Right forelimb (tissue), 1 donor: ENCODE results near the gene PTDSS2.
"Not testable (repeated sequence)": the region's sequence is repeated elsewhere in the genome, so short reads cannot be mapped to it uniquely, and the experiment has no call there.

Source experiments
- DNase-seq: peaks from one replicate; pipeline ENCODE4 v3.0.0-alpha.2; 2018

The PTDSS2 gene

DNA sequence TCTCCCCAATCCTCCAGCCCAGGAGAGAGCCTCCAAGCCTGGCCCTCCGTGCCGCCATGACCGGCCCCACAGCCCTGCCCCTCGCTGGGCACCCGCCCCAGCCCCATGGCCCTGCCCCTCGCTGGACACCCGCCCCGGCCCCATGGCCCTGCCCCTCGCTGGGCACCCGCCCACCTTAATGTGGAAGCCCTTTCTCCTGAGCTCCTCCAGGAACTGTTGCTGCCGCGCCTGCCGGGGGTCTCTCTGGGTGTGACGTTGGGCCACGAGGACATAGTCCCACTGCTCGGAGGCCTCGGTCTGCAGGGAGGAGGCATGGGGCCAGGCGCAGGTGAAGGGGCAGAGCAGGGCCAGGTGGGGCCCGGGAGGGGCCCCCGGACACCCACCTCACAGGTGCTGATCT lies 16.4 kb upstream of the PTDSS2 start:
- no peak for DNase-seq

- no peak for DNase-seq
Observed at GRCh38 chr11:434496-434895, 15.6 kb upstream of the PTDSS2 start.

GRCh38 chr11:434999-435740 lies 14.9 kb upstream of the PTDSS2 start:
- not testable (repeated sequence) for DNase-seq

- DNase-seq: no peak
Observed at GRCh38 chr11:437228-437870, 12.7 kb upstream of the PTDSS2 start.

- no peak for DNase-seq
Observed at GRCh38 chr11:438101-438844, 11.8 kb upstream of the PTDSS2 start.

DNA sequence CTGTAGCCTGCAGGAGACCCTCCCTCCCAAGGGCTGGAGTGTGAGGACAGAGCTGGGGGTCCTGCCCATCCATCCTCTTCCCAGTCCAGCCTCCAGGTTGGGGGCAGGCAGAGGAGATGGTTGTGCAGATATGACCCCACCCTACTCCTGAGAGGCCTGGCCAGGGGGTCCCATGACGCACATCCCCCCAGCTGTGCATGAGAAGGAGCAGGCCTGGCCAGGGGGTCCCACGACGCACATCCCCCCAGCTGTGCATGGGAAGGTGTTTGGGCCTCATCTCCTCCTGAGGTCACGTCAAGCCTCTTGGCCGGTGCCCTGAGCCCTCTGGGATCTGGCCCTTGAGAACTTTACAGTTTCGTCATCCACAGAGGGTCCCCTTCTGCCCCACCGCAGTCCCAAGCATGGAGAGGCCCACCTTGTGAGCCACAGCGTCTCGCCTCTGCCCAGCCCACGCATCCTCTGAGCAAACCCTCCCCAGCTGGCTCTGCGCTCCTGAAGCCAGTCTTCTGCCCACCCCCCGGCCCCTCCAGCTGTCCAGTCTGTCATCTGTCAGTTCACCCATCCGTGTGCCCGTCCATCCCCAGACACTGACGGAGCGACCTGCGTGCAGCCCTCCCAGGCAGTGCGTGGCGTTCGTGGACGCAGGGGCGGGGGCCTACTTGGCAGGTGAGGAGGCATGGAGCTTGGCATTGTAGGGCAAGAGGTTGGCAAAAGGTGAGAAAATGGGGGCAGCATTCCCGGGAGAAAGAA lies 10.6 kb upstream of the PTDSS2 start:
- no peak for DNase-seq

DNA sequence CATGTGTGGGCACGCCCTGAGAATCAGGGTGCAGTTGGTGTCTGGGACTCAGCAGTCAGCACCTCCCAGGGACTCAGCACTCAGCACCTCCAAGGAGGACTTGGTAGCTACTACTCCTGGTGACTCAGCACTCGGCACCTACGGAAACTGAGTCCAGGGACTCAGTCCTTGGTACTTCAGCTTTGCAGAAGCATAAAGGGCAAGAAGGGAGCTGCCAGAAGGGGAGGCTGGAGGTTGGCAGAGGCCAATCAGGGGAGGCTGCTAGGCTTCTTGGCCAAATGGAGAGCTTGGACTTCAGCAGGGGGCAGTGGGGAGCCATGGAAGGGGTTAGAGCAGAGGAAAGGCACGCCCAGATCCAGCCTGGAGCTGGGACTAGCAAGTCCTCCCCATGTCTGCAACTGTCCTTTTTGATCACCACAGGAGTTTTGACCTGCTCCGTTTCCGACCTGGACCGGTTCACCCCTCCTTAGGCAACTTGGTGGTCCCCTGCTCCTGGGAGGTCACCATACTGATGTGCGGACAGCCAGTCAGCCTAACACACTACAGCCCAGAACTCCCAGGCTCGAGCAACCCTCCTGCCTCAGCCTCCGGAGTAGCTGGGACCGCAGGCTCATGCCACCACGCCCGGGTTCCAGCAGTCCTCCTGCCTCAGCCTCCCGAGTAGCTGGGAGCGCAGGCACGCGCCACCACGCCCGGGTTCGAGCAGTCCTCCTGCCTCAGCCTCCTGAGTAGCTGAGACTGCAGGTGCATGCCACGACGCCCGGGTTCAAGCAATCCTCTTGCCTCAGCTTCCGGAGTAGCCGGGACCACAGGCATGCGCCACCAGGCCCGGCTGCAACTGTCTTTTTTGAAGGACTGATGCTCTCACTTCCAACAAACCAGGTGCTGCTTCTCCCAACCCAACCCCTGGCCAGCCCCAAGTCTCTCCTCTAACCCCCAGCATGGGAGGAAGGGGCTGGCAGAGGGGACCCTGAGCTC lies 9.7 kb upstream of the PTDSS2 start:
- DNase-seq: no peak

- DNase-seq: no peak
Observed at GRCh38 chr11:441043-441417, 9.0 kb upstream of the PTDSS2 start.

- DNase-seq: no peak
Observed at GRCh38 chr11:441418-442274, 8.4 kb upstream of the PTDSS2 start, which contains the start of gene ANO9. Gene ANO9 (minus strand): TSS chr11:442011. CDS start chr11:441926, 85 bp downstream.

DNA sequence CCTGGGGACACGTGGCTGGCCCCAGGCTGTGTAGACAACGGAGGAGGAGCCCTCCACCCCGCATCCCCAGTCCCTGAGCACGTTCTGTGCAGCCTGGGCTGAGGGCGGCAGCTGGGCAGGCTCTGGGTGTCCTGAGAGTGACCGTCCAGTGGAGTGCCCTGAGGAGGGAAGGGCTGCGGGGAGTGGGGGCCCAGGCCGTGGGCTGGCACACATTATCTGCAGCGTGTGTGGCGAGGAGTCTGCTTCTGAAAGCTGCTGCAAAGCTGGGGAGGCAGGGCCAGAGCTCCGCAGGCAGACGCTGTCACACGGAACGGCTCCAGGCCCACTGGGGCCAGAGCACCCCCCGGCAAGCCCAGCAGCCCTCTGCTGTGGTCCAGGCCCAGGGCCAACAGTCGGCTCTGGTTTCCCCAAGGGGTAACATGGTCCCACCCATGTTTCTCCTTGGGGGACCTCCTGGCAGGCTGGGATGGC lies 7.4 kb upstream of the PTDSS2 start:
- no peak for DNase-seq

DNA sequence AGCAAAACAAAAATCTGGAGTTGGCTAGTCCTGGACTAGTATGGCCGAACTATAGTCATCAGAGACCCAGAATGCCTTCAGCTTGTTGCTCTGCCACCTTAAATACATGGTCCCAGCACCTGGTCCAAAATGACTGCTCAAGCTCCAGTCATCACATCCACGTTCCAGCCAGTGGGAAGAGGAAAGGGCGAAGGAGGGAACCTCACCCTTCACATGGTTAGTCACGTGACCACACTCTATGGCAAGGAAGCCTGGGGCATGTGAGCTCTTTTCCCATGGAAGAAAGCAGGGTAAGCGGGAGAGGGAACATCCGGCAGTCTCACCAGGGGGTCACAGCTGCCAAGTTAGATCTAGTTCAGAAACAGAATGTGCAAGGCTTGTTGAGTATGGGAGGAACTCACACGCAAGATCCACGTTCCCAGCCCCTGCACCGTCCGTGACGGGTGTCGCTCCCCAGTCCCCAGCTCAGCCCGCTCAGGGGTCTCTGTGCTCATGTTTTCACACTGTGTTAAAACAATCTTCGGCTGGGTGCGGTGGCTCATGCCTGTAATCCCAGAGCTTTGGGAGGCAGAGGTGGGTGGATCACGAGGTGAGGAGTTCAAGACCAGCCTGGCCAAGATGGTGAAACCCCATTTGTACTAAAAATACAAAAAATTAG lies 6.4 kb upstream of the PTDSS2 start:
- DNase-seq: no peak

DNA sequence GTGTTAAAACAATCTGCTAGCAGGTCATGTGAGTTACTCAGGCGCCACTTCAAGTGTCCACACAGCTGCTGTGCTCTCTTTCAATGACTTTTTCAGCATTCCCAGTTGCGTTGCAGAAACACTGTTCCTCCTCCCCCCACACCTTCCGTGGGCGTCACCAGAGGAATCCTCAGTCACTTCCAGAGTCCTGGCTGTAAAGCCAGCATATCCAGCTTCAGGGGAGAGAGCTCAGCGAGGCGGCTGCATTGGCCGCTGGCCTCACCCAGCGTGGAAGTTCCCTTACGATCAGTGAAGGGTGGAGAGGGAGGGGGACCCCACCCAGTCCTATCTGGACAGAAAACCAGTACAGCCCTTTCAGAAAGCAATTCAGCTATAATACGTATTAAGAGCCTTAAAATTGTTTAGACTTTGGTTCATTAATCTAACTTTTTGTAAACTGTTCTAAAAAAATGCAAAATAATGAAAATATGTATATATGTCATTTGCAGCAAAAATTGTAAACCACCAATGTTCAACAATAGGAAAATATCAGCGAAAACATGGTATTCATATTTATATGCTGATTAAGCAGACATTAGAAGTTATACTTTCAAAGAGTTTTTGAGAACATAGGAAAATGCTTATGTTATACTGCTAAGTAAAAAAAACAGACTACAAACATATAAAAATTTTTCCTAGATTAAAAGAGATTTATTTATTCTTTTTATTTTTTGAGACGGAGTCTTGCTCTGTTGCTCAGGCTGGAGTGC lies 5.5 kb upstream of the PTDSS2 start:
- no peak for DNase-seq

DNA sequence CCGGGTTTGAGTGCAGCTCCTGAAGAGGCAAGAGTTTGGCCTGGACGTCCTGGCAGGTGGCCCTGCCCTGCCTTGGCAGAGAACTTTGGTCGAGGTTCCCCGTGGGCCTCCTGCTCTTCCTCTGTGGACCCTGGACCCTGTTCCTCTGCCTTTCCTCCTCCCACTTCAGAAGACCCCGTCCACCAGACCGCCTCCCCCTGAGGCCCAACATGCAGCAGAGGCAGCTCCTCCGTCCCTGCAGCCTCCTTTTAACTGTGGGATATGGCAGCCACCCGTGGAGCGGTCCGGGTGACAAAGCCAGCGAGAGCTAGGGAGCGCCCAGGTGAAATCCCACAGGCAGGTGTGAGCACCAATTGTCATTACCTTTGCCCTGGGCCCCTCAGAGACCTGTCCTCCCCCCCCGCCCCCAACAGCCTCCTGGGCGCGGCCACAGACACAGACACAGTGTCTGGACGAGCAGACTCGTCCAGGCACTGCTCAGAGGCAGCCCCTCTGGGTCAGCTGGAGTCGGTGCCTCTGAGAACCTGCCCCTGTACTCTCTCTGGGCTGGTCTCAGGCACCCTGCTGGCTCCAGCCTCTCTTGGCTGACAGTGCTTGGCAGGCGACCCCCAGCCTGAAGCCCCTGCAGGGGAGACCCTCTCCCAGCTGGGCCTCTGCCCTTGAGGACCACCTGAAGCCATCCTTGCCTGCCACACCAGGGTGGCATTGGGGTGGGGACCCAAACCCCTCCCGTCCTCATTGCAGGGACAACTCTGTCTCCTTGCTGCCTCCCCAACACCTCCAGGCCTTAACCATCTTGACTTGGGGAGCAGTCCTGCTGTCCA lies 4.1 kb upstream of the PTDSS2 start:
- no peak for DNase-seq

DNA sequence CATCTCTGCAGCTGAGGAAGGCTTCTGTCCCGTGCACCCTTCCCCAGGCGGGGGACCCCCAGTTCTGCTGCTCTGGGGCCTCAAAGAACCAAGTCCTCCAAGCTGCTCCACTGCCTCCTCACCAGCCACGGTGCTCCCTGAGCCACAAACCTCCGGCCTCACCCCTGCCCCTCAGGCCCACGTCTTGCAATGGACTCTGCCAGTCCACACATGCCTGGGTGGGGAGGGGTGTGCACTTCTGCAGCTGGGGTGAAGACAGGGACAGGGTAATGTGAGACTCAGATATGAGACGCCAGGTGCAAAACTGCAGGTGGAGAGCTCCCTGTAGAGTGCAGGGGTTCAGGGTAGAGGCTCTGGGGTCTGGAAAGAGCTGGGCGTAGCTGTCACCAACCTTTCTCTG lies 3.2 kb upstream of the PTDSS2 start:
- no peak for DNase-seq

DNA sequence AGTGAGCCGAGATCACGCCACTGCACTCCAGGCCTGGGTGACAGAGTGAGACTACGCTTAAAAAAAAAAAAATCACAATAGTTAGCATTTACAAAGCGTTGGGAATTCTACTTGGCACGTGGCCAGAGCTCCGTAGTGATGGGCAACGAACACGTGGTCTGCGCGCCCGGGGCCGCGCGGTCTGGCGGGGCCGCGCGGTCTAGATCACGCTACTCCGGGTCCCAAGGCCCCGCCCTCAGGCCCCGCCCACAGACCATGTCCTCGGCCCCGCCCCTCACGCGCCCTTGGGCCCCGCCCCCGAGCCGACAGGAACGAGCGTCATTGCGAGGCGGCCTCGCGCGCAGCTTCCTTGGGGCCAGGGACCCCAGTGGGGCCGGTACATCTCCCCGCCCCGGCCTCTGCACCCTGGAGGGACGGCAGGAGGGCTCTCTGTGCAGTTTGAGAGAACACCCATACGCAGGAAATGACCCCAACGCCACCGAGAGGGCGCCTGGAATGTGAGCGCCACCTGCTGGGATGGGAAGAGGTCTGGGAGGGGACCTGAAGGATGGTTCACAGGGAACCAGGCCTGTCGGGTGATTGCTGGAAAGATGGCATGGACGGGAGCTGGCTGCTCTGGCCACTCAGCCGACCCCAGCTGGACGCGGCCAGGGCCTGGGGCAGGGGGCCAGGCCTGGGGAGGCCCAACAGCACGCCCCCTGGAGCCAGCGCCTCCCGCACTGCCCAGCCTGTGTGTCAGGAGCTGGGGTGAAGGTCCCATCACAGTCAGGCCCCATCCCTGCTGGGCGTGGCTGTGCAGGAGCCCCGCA lies 2.0 kb upstream of the PTDSS2 start:
- DNase-seq: peak; percentile 97

DNA sequence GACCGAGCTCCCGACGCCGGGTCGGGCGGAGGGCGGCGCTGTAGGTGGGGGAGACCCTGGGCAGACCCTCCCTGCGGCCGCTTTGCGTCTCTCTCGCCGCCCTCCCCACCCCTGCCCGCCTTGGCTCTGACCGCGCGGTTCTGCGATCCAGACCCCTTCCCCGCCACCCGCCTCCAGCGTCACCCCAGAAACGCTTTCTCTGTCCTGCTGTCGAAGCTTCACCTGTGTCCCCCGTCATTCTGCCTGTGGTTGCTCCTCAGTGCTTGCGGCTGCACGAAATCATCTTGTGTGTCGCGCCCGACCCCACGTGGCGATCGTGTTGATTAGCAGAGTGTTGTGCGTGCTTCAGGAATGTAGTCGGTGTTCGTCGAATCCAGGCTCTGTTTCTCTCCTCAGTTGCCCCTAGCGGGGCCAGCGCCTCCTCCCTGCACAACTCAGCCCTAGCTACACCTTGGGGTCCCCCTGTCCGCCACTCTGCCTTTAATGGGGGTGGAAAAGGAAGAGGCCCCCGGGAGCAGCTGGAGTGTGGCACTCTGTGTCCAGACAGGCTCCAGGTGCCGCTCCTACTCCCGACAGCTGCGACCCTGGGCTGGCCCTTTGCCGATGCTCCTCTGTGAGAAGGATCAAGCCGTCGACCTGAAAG lies 851 bp downstream of the PTDSS2 start:
- peak; percentile 73 for DNase-seq

GRCh38 chr11:451738-452137 lies 1.7 kb downstream of the PTDSS2 start:
- no peak for DNase-seq
